GM12878 (cell line): ENCODE results near the gene KIAA1328. TPM values are rescaled to one million over a fixed set of nuclear protein-coding genes. Genes with fewer than 3 reads are reported as not detected.

Experiments
- ATAC-seq: fragments of 200-7000 bp; cut with Tn5 transposase; 3 replicates; pipeline ENCODE4 v1.9.1; 2020; ENCODE audit warnings: mild to moderate bottlenecking, moderate library complexity
- BruUV-seq: library from RNA; stranded (reverse); fragments of 400-500 nt; replicated peaks from 2 replicates; lab custom pipeline; 2021; lab: Mats Ljungman, UMichigan
- CTCF ChIA-PET: fragments of 300-600 bp; sonication (Branson Sonifier 250); formaldehyde crosslinking; extraction: SDS; loops from one replicate; lab custom pipeline; 2021; ENCODE audit warnings: inconsistent platforms; lab: Yijun Ruan, JAX
- POLR2A ChIA-PET: fragments of 350-600 bp; formaldehyde crosslinking; extraction: SDS; loops from one replicate; lab custom pipeline; 2021; ENCODE audit warnings: inconsistent platforms; lab: Charles Lee
- RAD21 ChIA-PET: fragments of 300-600 bp; sonication (Branson Sonifier 250); formaldehyde crosslinking; loops from one replicate; lab custom pipeline; 2023; ENCODE audit warnings: antibody characterized with exemption; ENCODE audit not compliant: unreplicated experiment; lab: Charles Lee
- SMC1A ChIA-PET: fragments of 300-600 bp; sonication (Branson Sonifier 250); formaldehyde crosslinking; loops from one replicate; lab custom pipeline; 2023; ENCODE audit not compliant: unreplicated experiment, uncharacterized antibody; lab: Charles Lee
- DNase-seq: peaks from one replicate; pipeline ENCODE4 v3.0.0-alpha.2; 2011; ENCODE audit warnings: low read depth, low spot score
- FAIRE-seq: peaks from 3 replicates; lab custom pipeline; 2011; peaks lifted over from hg19 to GRCh38; lab: Jason Lieb, UNC
- H2AFZ ChIP-seq: 2 replicates; pipeline ENCODE4 v1.6.0; 2011; ENCODE audit warnings: low read depth, low read length, control low read depth; ENCODE audit not compliant: control insufficient read depth
- H3K27ac ChIP-seq: 2 replicates; pipeline ENCODE4 v1.5.1; 2011; ENCODE audit warnings: control low read depth; ENCODE audit not compliant: control insufficient read depth, insufficient read depth
- H3K27me3 ChIP-seq, 2 experiments: replicated peaks in 1 of 2; 2 replicates each; pipeline versions ENCODE4 v1.6.0 to v1.6.1; 2011; ENCODE audit warnings: low read length in 1 of 2; ENCODE audit not compliant: control insufficient read depth in 2 of 2, insufficient read depth in 2 of 2
- H3K36me3 ChIP-seq, 2 experiments: 2 replicates each; pipeline ENCODE4 v1.5.1; 2011; ENCODE audit warnings: low read length in 1 of 2; ENCODE audit not compliant: control insufficient read depth in 2 of 2, insufficient read depth in 2 of 2
- H3K4me1 ChIP-seq: 2 replicates; pipeline ENCODE4 v1.6.1; 2011; ENCODE audit warnings: mild to moderate bottlenecking, low read length, moderate library complexity, mixed read lengths; ENCODE audit not compliant: control insufficient read depth, insufficient read depth
- H3K4me2 ChIP-seq: 2 replicates; pipeline ENCODE4 v1.6.0; 2011; ENCODE audit warnings: control low read depth; ENCODE audit not compliant: control insufficient read depth, insufficient read depth
- H3K4me3 ChIP-seq: fragments of 200-600 bp; sonication (generic); 2 replicates; pipeline ENCODE4 v1.5.1; 2016
- H3K79me2 ChIP-seq: 2 replicates; pipeline ENCODE4 v1.6.0; 2011; ENCODE audit warnings: low read length; ENCODE audit not compliant: control insufficient read depth, insufficient read depth
- H3K9ac ChIP-seq: 2 replicates; pipeline ENCODE4 v1.8.0; 2011; ENCODE audit warnings: low read length, control low read depth, mixed read lengths; ENCODE audit not compliant: control insufficient read depth, insufficient read depth
- H3K9me3 ChIP-seq: replicated peaks from 3 replicates; pipeline ENCODE4 v1.5.1; 2011; ENCODE audit warnings: mild to moderate bottlenecking, low read length; ENCODE audit not compliant: control insufficient read depth, insufficient read depth
- H4K20me1 ChIP-seq: 2 replicates; pipeline ENCODE4 v1.6.0; 2011; ENCODE audit not compliant: control insufficient read depth, insufficient read depth
- CBX3 ChIP-seq: fragments of 200-600 bp; sonication (generic); IDR thresholded peaks from 2 replicates; pipeline ENCODE4 v1.6.1; 2016; ENCODE audit warnings: low read depth, borderline replicate concordance
- EZH2 ChIP-seq: IDR thresholded peaks from 2 replicates; pipeline ENCODE4 v1.6.1; 2012; ENCODE audit warnings: low read depth, mild to moderate bottlenecking, control low read depth, inconsistent platforms, low read length, borderline replicate concordance; ENCODE audit not compliant: control insufficient read depth
- HDAC2 ChIP-seq: fragments of 200-600 bp; sonication (generic); IDR thresholded peaks from 2 replicates; pipeline ENCODE4 v1.6.1; 2017
- MTA3 ChIP-seq: IDR thresholded peaks from 2 replicates; pipeline ENCODE4 v1.6.1; 2012; ENCODE audit warnings: low read length, inconsistent platforms, borderline replicate concordance
- WGBS: methylation state at CpG from one replicate; pipeline ENCODE4 v1.1.6; 2016; ENCODE audit warnings: low lambda C conversion rate; ENCODE audit not compliant: insufficient replicate concordance, insufficient coverage; ENCODE audit errors: missing lambda C conversion rate; 5-methylcytosine and 5-hydroxymethylcytosine counted together
- in situ Hi-C: fragments of 300-500 bp; cut with MboI; formaldehyde crosslinking; loops from 9 replicates; pipeline ENCODE4 v1.14.3; 2018; ENCODE audit warnings: mixed read lengths
- intact Hi-C: fragments of 100-400 bp; cut with micrococcal nuclease; formaldehyde crosslinking; loops from one replicate; pipeline ENCODE4 v1.14.2; 2022; ENCODE audit not compliant: unreplicated experiment
- polyA plus RNA-seq, 11 experiments: library from polyadenylated mRNA; depleted of rRNA in 4 of 11; unstranded in 6 of 11; stranded (reverse) in 5 of 11; fragments of >200 nt; fragmentation: Nextera tagmentation in 4 of 11; fragmentation: Illumina TruSeq in 1 of 11; extraction: Ambion mirVana in 4 of 11; extraction: Trizol in 1 of 11; gene quantifications; 1 replicate in 1 of 11; 2 replicates in 10 of 11; pipeline versions ENCODE4 v1.2.1 to v1.2.3, GENCODE V29; 2011 to 2016; ENCODE audit warnings: inconsistent platforms in 2 of 11, missing spikeins in 2 of 11, low read depth in 1 of 11
- total RNA-seq, 4 experiments: library from RNA; depleted of rRNA in 3 of 4; stranded (reverse); fragments of >200 nt in 3 of 4; fragmentation: Illumina TruSeq in 1 of 4; extraction: Trizol in 1 of 4; gene quantifications; 2 replicates each; pipeline versions ENCODE4 v1.2.1 to v1.2.3, GENCODE V29; 2013 to 2021
- TF ChIP-seq, protein P1 (sequence below): fragments of 450-650 bp; IDR thresholded peaks from 2 replicates; pipeline ENCODE4 v1.6.1; 2017; ENCODE audit warnings: mild to moderate bottlenecking, moderate library complexity
- TF ChIP-seq, protein P2 (sequence below): IDR thresholded peaks from 2 replicates; pipeline ENCODE4 v1.6.1; 2011; ENCODE audit warnings: low read depth, mild to moderate bottlenecking, low read length, moderate library complexity, borderline replicate concordance; ENCODE audit errors: extremely low read depth
- TF ChIP-seq, protein P3 (sequence below): IDR thresholded peaks from 2 replicates; pipeline ENCODE4 v1.6.1; 2012; ENCODE audit warnings: improper control_type of control experiment, low read depth, low read length; ENCODE audit not compliant: insufficient replicate concordance
- TF ChIP-seq, protein P4 (sequence below): fragments of 450-650 bp; IDR thresholded peaks from 2 replicates; pipeline ENCODE4 v1.6.1; 2017; ENCODE audit warnings: mild to moderate bottlenecking, moderate library complexity

Gene KIAA1328
- total and polyA plus RNA-seq, 10 of the 15 experiments (the other 5 are each of a cell fraction or from before 2014, with no cell fraction given): 3.1 to 7.1 (median 4.6) TPM

DNA sequence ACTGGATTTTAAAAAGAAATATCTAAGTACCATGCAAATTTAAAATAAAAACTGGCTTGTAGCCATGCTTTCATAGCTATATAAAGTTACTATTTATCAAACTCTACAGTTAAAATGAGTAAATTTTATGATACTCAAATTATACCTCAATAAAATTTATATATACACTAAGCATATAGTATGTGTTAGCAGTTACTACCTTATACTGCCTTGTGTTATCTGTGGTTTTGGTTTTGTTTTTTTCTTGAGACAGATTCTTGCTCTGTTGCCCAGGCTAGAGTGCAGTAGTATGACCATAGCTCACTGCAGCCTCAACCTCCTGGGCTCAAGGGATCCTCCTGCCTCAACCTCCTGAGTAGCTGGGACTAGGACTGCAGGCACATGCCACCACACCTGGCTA, 342.1 kb downstream of the KIAA1328 start (continued):
- TF ChIP-seq, protein P1, sequence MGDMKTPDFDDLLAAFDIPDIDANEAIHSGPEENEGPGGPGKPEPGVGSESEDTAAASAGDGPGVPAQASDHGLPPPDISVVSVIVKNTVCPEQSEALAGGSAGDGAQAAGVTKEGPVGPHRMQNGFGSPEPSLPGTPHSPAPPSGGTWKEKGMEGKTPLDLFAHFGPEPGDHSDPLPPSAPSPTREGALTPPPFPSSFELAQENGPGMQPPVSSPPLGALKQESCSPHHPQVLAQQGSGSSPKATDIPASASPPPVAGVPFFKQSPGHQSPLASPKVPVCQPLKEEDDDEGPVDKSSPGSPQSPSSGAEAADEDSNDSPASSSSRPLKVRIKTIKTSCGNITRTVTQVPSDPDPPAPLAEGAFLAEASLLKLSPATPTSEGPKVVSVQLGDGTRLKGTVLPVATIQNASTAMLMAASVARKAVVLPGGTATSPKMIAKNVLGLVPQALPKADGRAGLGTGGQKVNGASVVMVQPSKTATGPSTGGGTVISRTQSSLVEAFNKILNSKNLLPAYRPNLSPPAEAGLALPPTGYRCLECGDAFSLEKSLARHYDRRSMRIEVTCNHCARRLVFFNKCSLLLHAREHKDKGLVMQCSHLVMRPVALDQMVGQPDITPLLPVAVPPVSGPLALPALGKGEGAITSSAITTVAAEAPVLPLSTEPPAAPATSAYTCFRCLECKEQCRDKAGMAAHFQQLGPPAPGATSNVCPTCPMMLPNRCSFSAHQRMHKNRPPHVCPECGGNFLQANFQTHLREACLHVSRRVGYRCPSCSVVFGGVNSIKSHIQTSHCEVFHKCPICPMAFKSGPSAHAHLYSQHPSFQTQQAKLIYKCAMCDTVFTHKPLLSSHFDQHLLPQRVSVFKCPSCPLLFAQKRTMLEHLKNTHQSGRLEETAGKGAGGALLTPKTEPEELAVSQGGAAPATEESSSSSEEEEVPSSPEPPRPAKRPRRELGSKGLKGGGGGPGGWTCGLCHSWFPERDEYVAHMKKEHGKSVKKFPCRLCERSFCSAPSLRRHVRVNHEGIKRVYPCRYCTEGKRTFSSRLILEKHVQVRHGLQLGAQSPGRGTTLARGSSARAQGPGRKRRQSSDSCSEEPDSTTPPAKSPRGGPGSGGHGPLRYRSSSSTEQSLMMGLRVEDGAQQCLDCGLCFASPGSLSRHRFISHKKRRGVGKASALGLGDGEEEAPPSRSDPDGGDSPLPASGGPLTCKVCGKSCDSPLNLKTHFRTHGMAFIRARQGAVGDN: no peak
- no peak for TF ChIP-seq MTA3
- TF ChIP-seq HDAC2: no peak

DNA sequence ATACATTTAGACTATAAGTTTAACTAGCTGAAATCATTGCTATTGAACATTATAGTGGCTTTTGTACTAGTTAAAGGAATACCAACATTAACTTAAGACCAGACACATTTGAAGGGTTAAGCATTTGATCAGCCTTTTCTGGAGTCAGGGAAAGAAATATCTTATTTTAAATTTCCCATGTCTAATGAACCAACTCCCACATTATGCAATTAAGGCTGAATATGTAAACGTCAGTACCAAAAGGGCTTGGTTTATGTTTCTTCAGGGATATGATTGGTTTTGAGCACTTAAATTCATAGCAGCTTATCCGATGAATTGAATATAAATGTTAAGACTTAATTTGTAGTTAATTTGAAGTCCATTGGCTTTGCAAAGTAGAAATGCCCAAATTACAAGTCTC, 344.5 kb downstream of the KIAA1328 start:
- ChIA-PET POLR2A (interaction anchor here (0.5 kb wide), 1 partner anchor 344 kb away, joined by 3 read pairs; no protein-coding TSS in a partner anchor), RAD21 (no interaction called here), SMC1A (no interaction called here), CTCF (no interaction called here)
- 91% methylated on average over 2 of the region's 2 CpGs for WGBS
- no peak for DNase-seq
- in situ Hi-C loops: no loop called here
- Histone ChIP-seq H4K20me1 (no peaks in the 10 kb centered on the region), H3K27me3 (no peaks in the 10 kb centered on the region), H3K4me2 (no peak overlapping the region), H3K9ac (no peak overlapping the region), H3K4me3 (no peak overlapping the region), H3K9me3 (no peaks in the 10 kb centered on the region), H3K27ac (no peak overlapping the region), H3K79me2 (no peaks in the 10 kb centered on the region), H3K36me3 (no peaks in the 10 kb centered on the region), H2AFZ (no peak overlapping the region), H3K4me1 (no peaks in the 10 kb centered on the region)
- no TSS peak for BruUV-seq
- intact Hi-C loops: no loop called here
- FAIRE-seq: no peak
- ATAC-seq: no peak
- TF ChIP-seq, protein P2, sequence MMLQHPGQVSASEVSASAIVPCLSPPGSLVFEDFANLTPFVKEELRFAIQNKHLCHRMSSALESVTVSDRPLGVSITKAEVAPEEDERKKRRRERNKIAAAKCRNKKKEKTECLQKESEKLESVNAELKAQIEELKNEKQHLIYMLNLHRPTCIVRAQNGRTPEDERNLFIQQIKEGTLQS: no peak
- no peak for TF ChIP-seq EZH2
- TF ChIP-seq, protein P3, sequence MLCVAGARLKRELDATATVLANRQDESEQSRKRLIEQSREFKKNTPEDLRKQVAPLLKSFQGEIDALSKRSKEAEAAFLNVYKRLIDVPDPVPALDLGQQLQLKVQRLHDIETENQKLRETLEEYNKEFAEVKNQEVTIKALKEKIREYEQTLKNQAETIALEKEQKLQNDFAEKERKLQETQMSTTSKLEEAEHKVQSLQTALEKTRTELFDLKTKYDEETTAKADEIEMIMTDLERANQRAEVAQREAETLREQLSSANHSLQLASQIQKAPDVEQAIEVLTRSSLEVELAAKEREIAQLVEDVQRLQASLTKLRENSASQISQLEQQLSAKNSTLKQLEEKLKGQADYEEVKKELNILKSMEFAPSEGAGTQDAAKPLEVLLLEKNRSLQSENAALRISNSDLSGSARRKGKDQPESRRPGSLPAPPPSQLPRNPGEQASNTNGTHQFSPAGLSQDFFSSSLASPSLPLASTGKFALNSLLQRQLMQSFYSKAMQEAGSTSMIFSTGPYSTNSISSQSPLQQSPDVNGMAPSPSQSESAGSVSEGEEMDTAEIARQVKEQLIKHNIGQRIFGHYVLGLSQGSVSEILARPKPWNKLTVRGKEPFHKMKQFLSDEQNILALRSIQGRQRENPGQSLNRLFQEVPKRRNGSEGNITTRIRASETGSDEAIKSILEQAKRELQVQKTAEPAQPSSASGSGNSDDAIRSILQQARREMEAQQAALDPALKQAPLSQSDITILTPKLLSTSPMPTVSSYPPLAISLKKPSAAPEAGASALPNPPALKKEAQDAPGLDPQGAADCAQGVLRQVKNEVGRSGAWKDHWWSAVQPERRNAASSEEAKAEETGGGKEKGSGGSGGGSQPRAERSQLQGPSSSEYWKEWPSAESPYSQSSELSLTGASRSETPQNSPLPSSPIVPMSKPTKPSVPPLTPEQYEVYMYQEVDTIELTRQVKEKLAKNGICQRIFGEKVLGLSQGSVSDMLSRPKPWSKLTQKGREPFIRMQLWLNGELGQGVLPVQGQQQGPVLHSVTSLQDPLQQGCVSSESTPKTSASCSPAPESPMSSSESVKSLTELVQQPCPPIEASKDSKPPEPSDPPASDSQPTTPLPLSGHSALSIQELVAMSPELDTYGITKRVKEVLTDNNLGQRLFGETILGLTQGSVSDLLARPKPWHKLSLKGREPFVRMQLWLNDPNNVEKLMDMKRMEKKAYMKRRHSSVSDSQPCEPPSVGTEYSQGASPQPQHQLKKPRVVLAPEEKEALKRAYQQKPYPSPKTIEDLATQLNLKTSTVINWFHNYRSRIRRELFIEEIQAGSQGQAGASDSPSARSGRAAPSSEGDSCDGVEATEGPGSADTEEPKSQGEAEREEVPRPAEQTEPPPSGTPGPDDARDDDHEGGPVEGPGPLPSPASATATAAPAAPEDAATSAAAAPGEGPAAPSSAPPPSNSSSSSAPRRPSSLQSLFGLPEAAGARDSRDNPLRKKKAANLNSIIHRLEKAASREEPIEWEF: no peak
- TF ChIP-seq CBX3: no peak
- TF ChIP-seq, protein P4, sequence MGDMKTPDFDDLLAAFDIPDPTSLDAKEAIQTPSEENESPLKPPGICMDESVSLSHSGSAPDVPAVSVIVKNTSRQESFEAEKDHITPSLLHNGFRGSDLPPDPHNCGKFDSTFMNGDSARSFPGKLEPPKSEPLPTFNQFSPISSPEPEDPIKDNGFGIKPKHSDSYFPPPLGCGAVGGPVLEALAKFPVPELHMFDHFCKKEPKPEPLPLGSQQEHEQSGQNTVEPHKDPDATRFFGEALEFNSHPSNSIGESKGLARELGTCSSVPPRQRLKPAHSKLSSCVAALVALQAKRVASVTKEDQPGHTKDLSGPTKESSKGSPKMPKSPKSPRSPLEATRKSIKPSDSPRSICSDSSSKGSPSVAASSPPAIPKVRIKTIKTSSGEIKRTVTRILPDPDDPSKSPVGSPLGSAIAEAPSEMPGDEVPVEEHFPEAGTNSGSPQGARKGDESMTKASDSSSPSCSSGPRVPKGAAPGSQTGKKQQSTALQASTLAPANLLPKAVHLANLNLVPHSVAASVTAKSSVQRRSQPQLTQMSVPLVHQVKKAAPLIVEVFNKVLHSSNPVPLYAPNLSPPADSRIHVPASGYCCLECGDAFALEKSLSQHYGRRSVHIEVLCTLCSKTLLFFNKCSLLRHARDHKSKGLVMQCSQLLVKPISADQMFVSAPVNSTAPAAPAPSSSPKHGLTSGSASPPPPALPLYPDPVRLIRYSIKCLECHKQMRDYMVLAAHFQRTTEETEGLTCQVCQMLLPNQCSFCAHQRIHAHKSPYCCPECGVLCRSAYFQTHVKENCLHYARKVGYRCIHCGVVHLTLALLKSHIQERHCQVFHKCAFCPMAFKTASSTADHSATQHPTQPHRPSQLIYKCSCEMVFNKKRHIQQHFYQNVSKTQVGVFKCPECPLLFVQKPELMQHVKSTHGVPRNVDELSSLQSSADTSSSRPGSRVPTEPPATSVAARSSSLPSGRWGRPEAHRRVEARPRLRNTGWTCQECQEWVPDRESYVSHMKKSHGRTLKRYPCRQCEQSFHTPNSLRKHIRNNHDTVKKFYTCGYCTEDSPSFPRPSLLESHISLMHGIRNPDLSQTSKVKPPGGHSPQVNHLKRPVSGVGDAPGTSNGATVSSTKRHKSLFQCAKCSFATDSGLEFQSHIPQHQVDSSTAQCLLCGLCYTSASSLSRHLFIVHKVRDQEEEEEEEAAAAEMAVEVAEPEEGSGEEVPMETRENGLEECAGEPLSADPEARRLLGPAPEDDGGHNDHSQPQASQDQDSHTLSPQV: no peak
